Measurements from ENCODE around the gene BCAS2. TPM values are rescaled to one million over a fixed set of nuclear protein-coding genes. Genes with fewer than 3 reads are reported as not detected.
A peak's percentile ranks its signal among the peaks of the same experiment; 100 is the strongest.

The BCAS2 gene
- 27.9 TPM for total RNA-seq
- long read RNA-seq, transcript BCAS2-201 (7 exons, 1,299 nt): major isoform, 24 of 27 reads
- long read RNA-seq, partial matches to known transcripts: 2 of 27 reads
- long read RNA-seq, other reads (novel, unspliced or antisense): 1 of 27 reads

GRCh38 chr1:114581335-114582287 is at the start of gene BCAS2:
BCAS2 (minus strand) TSS chr1:114581615; CDS start chr1:114581591, 24 bp downstream.
- peak; percentile 99 for ATAC-seq (ENCODE audit: poor library complexity)
- DNase-seq: peak; percentile 98
- intact Hi-C loops (cut with DNase I): no loop called here

GRCh38 chr1:114627107-114627506 is 45.7 kb upstream of the BCAS2 start:
- intact Hi-C loops (cut with DNase I): no loop called here
- DNase-seq: no peak
- ATAC-seq (ENCODE audit: poor library complexity): no peak

- DNase-seq (no peak), ATAC-seq (ENCODE audit: poor library complexity) (no peak)
- intact Hi-C loops (cut with DNase I): no loop called here
These were observed 41.9 kb upstream of the BCAS2 start for GRCh38 chr1:114623364-114623763.

GRCh38 chr1:114620419-114620818 is 39.0 kb upstream of the BCAS2 start:
- ATAC-seq (ENCODE audit: poor library complexity) (no peak), DNase-seq (no peak)
- intact Hi-C loops (cut with DNase I): no loop called here

GRCh38 chr1:114618606-114619005 is 37.2 kb upstream of the BCAS2 start:
- intact Hi-C loops (cut with DNase I): no loop called here
- ATAC-seq (ENCODE audit: poor library complexity) (no peak), DNase-seq (no peak)

- DNase-seq (no peak), ATAC-seq (ENCODE audit: poor library complexity) (no peak)
- intact Hi-C loops (cut with DNase I): no loop called here
These were observed 29.3 kb upstream of the BCAS2 start for GRCh38 chr1:114610546-114611245.

GRCh38 chr1:114609826-114610225 is 28.4 kb upstream of the BCAS2 start:
- no peak for DNase-seq
- no peak for ATAC-seq (ENCODE audit: poor library complexity)
- intact Hi-C loops (cut with DNase I): no loop called here

GRCh38 chr1:114609026-114609425 is 27.6 kb upstream of the BCAS2 start:
- no peak for ATAC-seq (ENCODE audit: poor library complexity)
- DNase-seq: no peak
- intact Hi-C loops (cut with DNase I): no loop called here

- intact Hi-C loops (cut with DNase I): no loop called here
- ATAC-seq (ENCODE audit: poor library complexity) (no peak), DNase-seq (no peak)
These were observed 25.8 kb upstream of the BCAS2 start for GRCh38 chr1:114607223-114607622.

- ATAC-seq (ENCODE audit: poor library complexity) (no peak), DNase-seq (no peak)
- intact Hi-C loops (cut with DNase I): no loop called here
These were observed 16.5 kb upstream of the BCAS2 start for GRCh38 chr1:114597949-114598348.

- DNase-seq (no peak), ATAC-seq (ENCODE audit: poor library complexity) (no peak)
- intact Hi-C loops (cut with DNase I): no loop called here
These were observed 14.2 kb upstream of the BCAS2 start for GRCh38 chr1:114595602-114596001.

- intact Hi-C loops (cut with DNase I): no loop called here
- no peak for DNase-seq
- peak; percentile 53 for ATAC-seq (ENCODE audit: poor library complexity)
These were observed 12.6 kb upstream of the BCAS2 start for GRCh38 chr1:114594046-114594445.

- DNase-seq: no peak
- intact Hi-C loops (cut with DNase I): no loop called here
- ATAC-seq (ENCODE audit: poor library complexity): no peak
These were observed 7.7 kb upstream of the BCAS2 start for GRCh38 chr1:114589122-114589521.

- peak; percentile 73 for ATAC-seq (ENCODE audit: poor library complexity)
These were observed 6.8 kb upstream of the BCAS2 start for GRCh38 chr1:114588196-114588689.

GRCh38 chr1:114587203-114587991 is 6.0 kb upstream of the BCAS2 start:
- DNase-seq (no peak), ATAC-seq (ENCODE audit: poor library complexity) (peak; percentile 19)
- intact Hi-C loops (cut with DNase I): no loop called here

More at GRCh38 chr1:114588196-114588689, 6.8 kb upstream of the BCAS2 start:
- no peak for DNase-seq
- intact Hi-C loops (cut with DNase I): no loop called here

- intact Hi-C loops (cut with DNase I): no loop called here
- DNase-seq (no peak), ATAC-seq (ENCODE audit: poor library complexity) (no peak)
These were observed 5.2 kb upstream of the BCAS2 start for GRCh38 chr1:114586513-114587047.

- no peak for ATAC-seq (ENCODE audit: poor library complexity)
- intact Hi-C loops (cut with DNase I): no loop called here
- DNase-seq: no peak
These were observed 3.8 kb upstream of the BCAS2 start for GRCh38 chr1:114585231-114585630.

- ATAC-seq (ENCODE audit: poor library complexity): no peak
- intact Hi-C loops (cut with DNase I): no loop called here
- no peak for DNase-seq
These were observed 7.0 kb downstream of the BCAS2 start for GRCh38 chr1:114574365-114574764.
